Prostate gland (tissue), 2 donors: Measurements from ENCODE around the gene INTS3. TPM values are rescaled to one million over a fixed set of nuclear protein-coding genes. Genes with fewer than 3 reads are reported as not detected.

Source experiments
- DNase-seq: peaks from one replicate; pipeline ENCODE4 v3.0.0-alpha.2; 2019; ENCODE audit warnings: low spot score
- H3K27ac ChIP-seq, 2 donors: fragments of 200-600 bp; sonication (generic); 2 replicates each; pipeline ENCODE4 v1.5.1; 2017 to 2019
- H3K27me3 ChIP-seq: fragments of 200-600 bp; sonication (generic); replicated peaks from 2 replicates; pipeline ENCODE4 v1.5.1; 2019; ENCODE audit not compliant: insufficient read depth
- H3K36me3 ChIP-seq, 2 donors: fragments of 200-600 bp; sonication (generic); 1 replicate in 1 of 2; 2 replicates in 1 of 2; pipeline versions ENCODE4 v1.5.1 to v1.8.1; 2017 to 2019
- H3K4me1 ChIP-seq: fragments of 200-600 bp; sonication (generic); replicated peaks from 2 replicates; pipeline ENCODE4 v1.5.1; 2019
- H3K4me3 ChIP-seq, 2 donors: fragments of 200-600 bp; sonication (generic); 2 replicates each; pipeline ENCODE4 v1.5.1; 2017 to 2019
- H3K9me3 ChIP-seq: fragments of 200-600 bp; sonication (generic); 2 replicates; pipeline ENCODE4 v1.5.1; 2017
- POLR2A ChIP-seq: fragments of 450-650 bp; IDR thresholded peaks from one replicate; pipeline ENCODE4 v1.6.1; 2016; ENCODE audit warnings: antibody characterized with exemption, mild to moderate bottlenecking
- POLR2AphosphoS5 ChIP-seq: sonication (generic); formaldehyde crosslinking; IDR thresholded peaks from one replicate; pipeline ENCODE4 v1.6.1; 2017; ENCODE audit warnings: antibody characterized with exemption
- WGBS: methylation state at CpG from one replicate; pipeline ENCODE4 v1.1.5; 2018; 5-methylcytosine and 5-hydroxymethylcytosine counted together
- intact Hi-C: fragments of 100-400 bp; cut with DNase I; formaldehyde crosslinking; loops from one replicate; pipeline ENCODE4 v1.14.2; 2022
- total RNA-seq, 2 donors: library from RNA; depleted of rRNA; stranded (reverse); fragments of >200 nt; gene quantifications; one replicate each; pipeline ENCODE4 v1.1.0, GENCODE V29; 2016
- TF ChIP-seq, protein P1 (sequence below), 4 experiments: fragments of 200-600 bp in 2 of 4; fragments of 450-650 bp in 2 of 4; sonication (generic) in 2 of 4; IDR thresholded peaks; 1 replicate in 3 of 4; 2 replicates in 1 of 4; pipeline ENCODE4 v1.5.1; 2016 to 2019; ENCODE audit warnings: antibody characterized with exemption in 4 of 4, mild to moderate bottlenecking in 2 of 4, moderate library complexity in 2 of 4

The INTS3 gene
- total RNA-seq, 2 donors from 2014 or later = 26.1 to 70.0 TPM

DNA sequence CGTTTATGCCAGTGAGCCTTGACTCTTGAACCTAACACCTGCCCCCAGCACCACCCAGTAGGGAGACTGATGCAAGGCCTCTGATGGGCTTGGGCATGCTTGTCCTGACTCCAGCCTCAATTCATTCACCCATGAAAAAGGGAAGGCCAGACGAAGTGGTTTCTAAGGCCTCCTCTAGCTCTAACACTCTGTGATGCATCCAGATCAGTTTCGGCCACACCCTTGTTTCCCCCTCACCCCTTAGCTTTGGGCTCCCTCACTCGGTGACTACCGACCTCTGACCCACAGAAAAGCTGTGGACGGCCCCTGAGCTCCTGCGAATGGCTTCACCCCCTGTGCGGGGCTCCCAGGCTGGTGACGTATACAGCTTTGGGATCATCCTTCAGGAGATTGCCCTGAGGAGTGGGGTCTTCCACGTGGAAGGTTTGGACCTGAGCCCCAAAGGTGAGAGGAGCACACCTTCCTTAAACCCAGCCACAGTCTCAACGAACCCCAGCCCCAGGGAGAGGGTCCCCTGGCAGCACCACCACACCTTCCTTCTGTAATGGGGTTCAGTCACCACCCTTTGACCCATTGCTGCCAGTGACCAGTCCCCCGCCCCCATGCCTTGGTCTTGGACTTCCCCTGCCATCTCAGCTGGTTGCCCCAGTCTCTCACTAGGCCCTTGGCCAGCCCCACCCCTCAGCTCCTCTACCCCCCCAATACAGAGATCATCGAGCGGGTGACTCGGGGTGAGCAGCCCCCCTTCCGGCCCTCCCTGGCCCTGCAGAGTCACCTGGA lies 40.3 kb upstream of the INTS3 start:
- no peaks in the 10 kb centered on the region for H3K9me3 ChIP-seq
- H3K4me3 ChIP-seq = no peak overlapping the region
- no peak for TF ChIP-seq POLR2A
- TF ChIP-seq, protein P1, sequence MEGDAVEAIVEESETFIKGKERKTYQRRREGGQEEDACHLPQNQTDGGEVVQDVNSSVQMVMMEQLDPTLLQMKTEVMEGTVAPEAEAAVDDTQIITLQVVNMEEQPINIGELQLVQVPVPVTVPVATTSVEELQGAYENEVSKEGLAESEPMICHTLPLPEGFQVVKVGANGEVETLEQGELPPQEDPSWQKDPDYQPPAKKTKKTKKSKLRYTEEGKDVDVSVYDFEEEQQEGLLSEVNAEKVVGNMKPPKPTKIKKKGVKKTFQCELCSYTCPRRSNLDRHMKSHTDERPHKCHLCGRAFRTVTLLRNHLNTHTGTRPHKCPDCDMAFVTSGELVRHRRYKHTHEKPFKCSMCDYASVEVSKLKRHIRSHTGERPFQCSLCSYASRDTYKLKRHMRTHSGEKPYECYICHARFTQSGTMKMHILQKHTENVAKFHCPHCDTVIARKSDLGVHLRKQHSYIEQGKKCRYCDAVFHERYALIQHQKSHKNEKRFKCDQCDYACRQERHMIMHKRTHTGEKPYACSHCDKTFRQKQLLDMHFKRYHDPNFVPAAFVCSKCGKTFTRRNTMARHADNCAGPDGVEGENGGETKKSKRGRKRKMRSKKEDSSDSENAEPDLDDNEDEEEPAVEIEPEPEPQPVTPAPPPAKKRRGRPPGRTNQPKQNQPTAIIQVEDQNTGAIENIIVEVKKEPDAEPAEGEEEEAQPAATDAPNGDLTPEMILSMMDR (IDR thresholded peaks at IDR 0.05) = no peak
- TF ChIP-seq POLR2AphosphoS5 = no peak
- no peaks in the 10 kb centered on the region for H3K27me3 ChIP-seq
- WGBS = 91% methylated on average over 16 of the region's 16 CpGs
- intact Hi-C loops = no loop called here
- no peak for DNase-seq
- H3K27ac ChIP-seq = no peak overlapping the region
- H3K4me1 ChIP-seq = no peaks in the 10 kb centered on the region
- no peaks in the 10 kb centered on the region for H3K36me3 ChIP-seq

GRCh38 chr1:153688276-153688675 lies 39.6 kb upstream of the INTS3 start:
- no peak for DNase-seq
- no peaks in the 10 kb centered on the region for H3K4me1 ChIP-seq
- H3K27me3 ChIP-seq = no peaks in the 10 kb centered on the region
- intact Hi-C loops = no loop called here
- H3K27ac ChIP-seq = no peak overlapping the region
- TF ChIP-seq POLR2A = no peak
- TF ChIP-seq, protein P1 (IDR thresholded peaks at IDR 0.05) = no peak
- TF ChIP-seq POLR2AphosphoS5 = no peak
- no peak overlapping the region for H3K4me3 ChIP-seq
- WGBS = 84% methylated on average over 7 of the region's 7 CpGs
- no peaks in the 10 kb centered on the region for H3K9me3 ChIP-seq
- no peaks in the 10 kb centered on the region for H3K36me3 ChIP-seq

DNA sequence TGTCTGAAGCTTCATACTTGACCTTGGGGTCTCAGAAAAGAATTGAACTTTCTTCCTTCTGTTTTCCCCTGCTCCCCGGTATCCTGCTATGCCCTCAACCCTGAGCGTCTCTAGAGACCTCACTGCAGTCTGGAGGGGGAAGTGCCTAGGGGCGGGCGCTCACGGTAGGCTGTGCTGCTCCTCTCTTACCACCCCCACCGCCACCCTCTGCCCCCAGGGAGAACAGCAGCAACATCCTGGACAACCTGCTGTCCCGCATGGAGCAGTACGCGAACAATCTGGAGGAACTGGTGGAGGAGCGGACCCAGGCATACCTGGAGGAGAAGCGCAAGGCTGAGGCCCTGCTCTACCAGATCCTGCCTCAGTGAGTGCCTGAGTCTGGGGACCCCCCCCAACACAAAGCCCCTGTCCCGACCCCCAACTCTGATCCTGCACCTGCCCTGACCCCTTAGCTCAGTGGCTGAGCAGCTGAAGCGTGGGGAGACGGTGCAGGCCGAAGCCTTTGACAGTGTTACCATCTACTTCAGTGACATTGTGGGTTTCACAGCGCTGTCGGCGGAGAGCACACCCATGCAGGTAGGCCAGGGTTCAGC lies 39.0 kb upstream of the INTS3 start:
- Histone ChIP-seq H3K36me3 (no peaks in the 10 kb centered on the region), H3K27me3 (no peaks in the 10 kb centered on the region), H3K4me1 (no peaks in the 10 kb centered on the region), H3K27ac (no peak overlapping the region), H3K9me3 (no peaks in the 10 kb centered on the region), H3K4me3 (no peak overlapping the region)
- intact Hi-C loops = no loop called here
- DNase-seq = no peak
- 90% methylated on average over 16 of the region's 18 CpGs for WGBS
- no peak for TF ChIP-seq POLR2AphosphoS5
- TF ChIP-seq POLR2A = no peak
- TF ChIP-seq, protein P1 (IDR thresholded peaks at IDR 0.05) = no peak

DNA sequence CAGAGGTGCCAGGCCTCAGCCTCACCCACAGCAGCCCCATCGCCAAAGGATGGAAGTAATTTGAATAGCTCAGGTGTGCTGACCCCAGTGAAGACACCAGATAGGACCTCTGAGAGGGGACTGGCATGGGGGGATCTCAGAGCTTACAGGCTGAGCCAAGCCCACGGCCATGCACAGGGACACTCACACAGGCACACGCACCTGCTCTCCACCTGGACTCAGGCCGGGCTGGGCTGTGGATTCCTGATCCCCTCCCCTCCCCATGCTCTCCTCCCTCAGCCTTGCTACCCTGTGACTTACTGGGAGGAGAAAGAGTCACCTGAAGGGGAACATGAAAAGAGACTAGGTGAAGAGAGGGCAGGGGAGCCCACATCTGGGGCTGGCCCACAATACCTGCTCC lies 34.4 kb upstream of the INTS3 start:
- no peak for DNase-seq
- no peak overlapping the region for H3K27ac ChIP-seq
- no peaks in the 10 kb centered on the region for H3K27me3 ChIP-seq
- H3K4me1 ChIP-seq = no peaks in the 10 kb centered on the region
- no peak overlapping the region for H3K4me3 ChIP-seq
- TF ChIP-seq POLR2A (no peak), POLR2AphosphoS5 (no peak)
- TF ChIP-seq, protein P1 (IDR thresholded peaks at IDR 0.05) = no peak
- intact Hi-C loops = no loop called here
- no peaks in the 10 kb centered on the region for H3K9me3 ChIP-seq
- WGBS = 72% methylated on average over 4 of the region's 4 CpGs
- H3K36me3 ChIP-seq = no peaks in the 10 kb centered on the region

DNA sequence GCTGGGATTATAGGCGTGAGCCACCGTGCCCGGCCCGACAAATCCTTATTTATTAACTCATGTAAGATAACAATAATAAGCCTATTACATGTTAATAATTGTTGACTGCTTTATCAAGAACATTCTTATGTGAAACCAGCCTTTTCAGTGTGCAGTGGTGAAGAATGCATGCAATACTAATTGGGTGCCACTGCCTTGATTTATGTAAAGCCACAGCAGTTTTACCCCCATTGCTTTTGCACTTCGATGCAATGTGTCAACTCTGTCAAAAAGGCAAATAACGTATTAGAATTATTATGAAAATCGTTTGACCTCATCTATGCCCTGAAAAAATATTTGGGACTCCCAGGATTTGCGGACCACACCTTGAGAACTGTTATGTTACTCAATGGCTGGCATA lies 31.1 kb upstream of the INTS3 start:
- intact Hi-C loops = no loop called here
- 90% methylated on average over 8 of the region's 8 CpGs for WGBS

More for the DNA sequence above, 31.1 kb upstream of the INTS3 start:
- Histone ChIP-seq H3K27me3 (no peaks in the 10 kb centered on the region), H3K27ac (no peak overlapping the region), H3K4me3 (no peak overlapping the region), H3K4me1 (no peaks in the 10 kb centered on the region), H3K36me3 (no peaks in the 10 kb centered on the region), H3K9me3 (no peaks in the 10 kb centered on the region)
- TF ChIP-seq POLR2AphosphoS5 (no peak), POLR2A (no peak)
- TF ChIP-seq, protein P1 (IDR thresholded peaks at IDR 0.05) = no peak
- DNase-seq = no peak
